Measurements from ENCODE around the gene NUP50.

Gene NUP50

GRCh38 chr22:45194686-45195085, 31.0 kb downstream of the NUP50 start:
- TF ChIP-seq CSRNP3 (CRISPR knock-in tag; IDR thresholded peaks at IDR 0.05) (no peak), ZNF70 (CRISPR knock-in tag; IDR thresholded peaks at IDR 0.05) (no peak), GLIS3 (CRISPR knock-in tag; IDR thresholded peaks at IDR 0.05) (no peak), ZNF565 (CRISPR knock-in tag; conservative IDR thresholded peaks at IDR 0.05; ENCODE audit: low read depth) (no peak), ESRRG (CRISPR knock-in tag; IDR thresholded peaks at IDR 0.05) (no peak)
- no peak for ATAC-seq

GRCh38 chr22:45195616-45196015, 31.9 kb downstream of the NUP50 start:
- no peak for ATAC-seq
- TF ChIP-seq ESRRG (CRISPR knock-in tag; IDR thresholded peaks at IDR 0.05) (no peak), ZNF8 (CRISPR knock-in tag; IDR thresholded peaks at IDR 0.05) (no peak), PATZ1 (CRISPR knock-in tag; IDR thresholded peaks at IDR 0.05; ENCODE audit: borderline replicate concordance) (no peak), TSHZ2 (CRISPR knock-in tag; IDR thresholded peaks at IDR 0.05) (no peak), ZFP3 (CRISPR knock-in tag; IDR thresholded peaks at IDR 0.05) (no peak), ZNF70 (CRISPR knock-in tag; IDR thresholded peaks at IDR 0.05) (no peak), OSR1 (CRISPR knock-in tag; IDR thresholded peaks at IDR 0.05) (no peak), PPARA (CRISPR knock-in tag; IDR thresholded peaks at IDR 0.05; ENCODE audit: borderline replicate concordance) (no peak), TCF4 (CRISPR knock-in tag; IDR thresholded peaks at IDR 0.05; ENCODE audit: borderline replicate concordance) (no peak), TOX (CRISPR knock-in tag; IDR thresholded peaks at IDR 0.05; ENCODE audit: borderline replicate concordance) (no peak), ZC3H10 (CRISPR knock-in tag; IDR thresholded peaks at IDR 0.05) (no peak)

- no peak for ATAC-seq
- TF ChIP-seq RARB (CRISPR knock-in tag; IDR thresholded peaks at IDR 0.05) (no peak), ZNF8 (CRISPR knock-in tag; IDR thresholded peaks at IDR 0.05) (no peak), TSHZ2 (CRISPR knock-in tag; IDR thresholded peaks at IDR 0.05) (no peak), ISL1 (CRISPR knock-in tag; IDR thresholded peaks at IDR 0.05) (no peak), PPARA (CRISPR knock-in tag; IDR thresholded peaks at IDR 0.05; ENCODE audit: borderline replicate concordance) (no peak), ZNF565 (CRISPR knock-in tag; conservative IDR thresholded peaks at IDR 0.05; ENCODE audit: low read depth) (no peak), ZNF70 (CRISPR knock-in tag; IDR thresholded peaks at IDR 0.05) (no peak), ESRRG (CRISPR knock-in tag; IDR thresholded peaks at IDR 0.05) (no peak), CSDC2 (CRISPR knock-in tag; IDR thresholded peaks at IDR 0.05) (no peak), GLIS3 (CRISPR knock-in tag; IDR thresholded peaks at IDR 0.05) (no peak), PATZ1 (CRISPR knock-in tag; IDR thresholded peaks at IDR 0.05; ENCODE audit: borderline replicate concordance) (no peak), TOX (CRISPR knock-in tag; IDR thresholded peaks at IDR 0.05; ENCODE audit: borderline replicate concordance) (no peak), BACH2 (CRISPR knock-in tag; IDR thresholded peaks at IDR 0.05; ENCODE audit: borderline replicate concordance) (no peak), TCF4 (CRISPR knock-in tag; IDR thresholded peaks at IDR 0.05; ENCODE audit: borderline replicate concordance) (no peak), SNAI2 (CRISPR knock-in tag; IDR thresholded peaks at IDR 0.05) (no peak)
Observed at GRCh38 chr22:45196308-45196707, 32.6 kb downstream of the NUP50 start.
